Peyer's patch (tissue), 4 donors: ENCODE data around the gene TMA7.

Source experiments
- POLR2A ChIP-seq, 2 donors: fragments of 450-650 bp; IDR thresholded peaks; one replicate each; pipeline ENCODE4 v1.5.1; 2017; ENCODE audit warnings: antibody characterized with exemption in 2 of 2, mild to moderate bottlenecking in 2 of 2, moderate library complexity in 2 of 2
- TF ChIP-seq, protein P1 (sequence below), 6 experiments: fragments of 450-650 bp in 4 of 6; fragments of 200-600 bp in 2 of 6; sonication (generic) in 1 of 6; IDR thresholded peaks; one replicate each; pipeline ENCODE4 v1.5.1; 2017 to 2019; ENCODE audit warnings: antibody characterized with exemption in 6 of 6, mild to moderate bottlenecking in 3 of 6, moderate library complexity in 1 of 6

DNA sequence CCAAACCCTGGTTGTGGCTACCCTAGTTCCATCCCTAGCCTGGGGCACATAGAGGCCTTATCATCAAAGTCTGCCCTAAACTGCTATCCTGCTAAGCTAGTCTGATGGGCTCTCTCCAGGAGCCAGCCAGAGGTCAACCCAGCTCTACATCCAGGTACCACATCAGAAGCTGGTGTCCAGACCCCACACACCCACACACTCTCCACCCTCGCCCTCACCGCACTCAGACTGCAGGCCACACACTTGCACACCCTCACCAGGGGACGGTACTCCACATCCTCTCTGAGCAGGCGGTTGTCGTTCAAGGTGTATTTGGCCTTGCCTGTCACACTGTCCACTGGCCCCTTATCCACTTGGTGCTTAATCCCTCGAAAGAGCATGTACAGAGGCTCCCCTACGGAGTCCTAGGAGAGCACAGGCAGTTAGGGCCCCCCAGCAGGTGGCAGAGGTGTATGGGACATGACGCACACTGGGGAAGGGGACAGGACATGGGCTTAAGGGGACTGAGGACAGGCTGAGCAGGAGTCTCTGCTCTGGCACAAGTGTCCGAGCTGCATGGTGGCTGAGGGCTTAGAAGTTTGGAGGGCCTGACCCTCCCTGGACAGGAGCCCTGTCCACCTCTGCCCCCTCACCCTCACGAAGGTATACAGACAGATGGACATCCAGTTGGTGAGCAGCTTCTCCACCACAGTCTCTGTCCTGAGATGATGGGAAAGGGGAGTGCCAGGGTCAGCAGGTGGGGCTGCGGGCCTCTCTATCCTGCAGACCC lies 28.3 kb upstream of the TMA7 start:
- TF ChIP-seq, protein P1, sequence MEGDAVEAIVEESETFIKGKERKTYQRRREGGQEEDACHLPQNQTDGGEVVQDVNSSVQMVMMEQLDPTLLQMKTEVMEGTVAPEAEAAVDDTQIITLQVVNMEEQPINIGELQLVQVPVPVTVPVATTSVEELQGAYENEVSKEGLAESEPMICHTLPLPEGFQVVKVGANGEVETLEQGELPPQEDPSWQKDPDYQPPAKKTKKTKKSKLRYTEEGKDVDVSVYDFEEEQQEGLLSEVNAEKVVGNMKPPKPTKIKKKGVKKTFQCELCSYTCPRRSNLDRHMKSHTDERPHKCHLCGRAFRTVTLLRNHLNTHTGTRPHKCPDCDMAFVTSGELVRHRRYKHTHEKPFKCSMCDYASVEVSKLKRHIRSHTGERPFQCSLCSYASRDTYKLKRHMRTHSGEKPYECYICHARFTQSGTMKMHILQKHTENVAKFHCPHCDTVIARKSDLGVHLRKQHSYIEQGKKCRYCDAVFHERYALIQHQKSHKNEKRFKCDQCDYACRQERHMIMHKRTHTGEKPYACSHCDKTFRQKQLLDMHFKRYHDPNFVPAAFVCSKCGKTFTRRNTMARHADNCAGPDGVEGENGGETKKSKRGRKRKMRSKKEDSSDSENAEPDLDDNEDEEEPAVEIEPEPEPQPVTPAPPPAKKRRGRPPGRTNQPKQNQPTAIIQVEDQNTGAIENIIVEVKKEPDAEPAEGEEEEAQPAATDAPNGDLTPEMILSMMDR (IDR thresholded peaks at IDR 0.05) = no peak
- no peak for TF ChIP-seq POLR2A (IDR thresholded peaks at IDR 0.05)
